ENCODE results near the gene EPN2.

The EPN2 gene

GRCh38 chr17:19294443-19294842, 57.3 kb downstream of the EPN2 start:
- DNase-seq (ENCODE audit: low read depth in 2 of 2): no peak

DNA sequence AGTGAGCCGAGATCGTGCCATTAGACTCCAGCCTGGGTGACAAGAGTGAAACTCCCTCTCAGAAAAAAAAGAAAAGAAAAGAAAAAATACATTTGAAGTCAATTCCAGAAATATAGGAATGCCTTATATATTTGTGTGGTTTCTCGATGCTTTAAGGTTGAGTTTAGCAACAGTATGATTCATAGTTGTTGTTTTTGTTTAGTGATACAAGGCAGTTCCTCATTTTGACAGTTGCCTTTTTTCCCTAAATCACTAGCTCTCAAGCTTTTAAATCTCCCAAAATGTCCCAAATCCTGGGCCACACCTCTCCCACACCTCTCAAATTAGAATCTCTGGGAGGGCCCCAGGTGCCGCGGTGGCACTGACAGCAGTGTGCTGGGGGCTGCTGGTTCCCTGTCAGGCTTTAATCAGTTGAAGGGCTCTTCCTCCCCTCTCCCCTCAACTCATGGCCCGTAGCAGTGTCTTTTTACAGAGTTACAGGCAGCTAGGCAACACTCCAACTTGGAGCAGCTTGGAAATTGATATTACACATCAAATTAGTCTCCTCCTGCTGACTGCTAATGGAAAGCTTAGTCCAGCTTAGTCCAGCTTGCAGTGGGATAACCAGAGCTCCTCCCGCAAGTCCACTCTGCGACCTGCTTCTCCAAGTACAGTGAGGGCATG, 58.4 kb downstream of the EPN2 start:
- no peak for DNase-seq (ENCODE audit: low read depth in 2 of 2)

DNA sequence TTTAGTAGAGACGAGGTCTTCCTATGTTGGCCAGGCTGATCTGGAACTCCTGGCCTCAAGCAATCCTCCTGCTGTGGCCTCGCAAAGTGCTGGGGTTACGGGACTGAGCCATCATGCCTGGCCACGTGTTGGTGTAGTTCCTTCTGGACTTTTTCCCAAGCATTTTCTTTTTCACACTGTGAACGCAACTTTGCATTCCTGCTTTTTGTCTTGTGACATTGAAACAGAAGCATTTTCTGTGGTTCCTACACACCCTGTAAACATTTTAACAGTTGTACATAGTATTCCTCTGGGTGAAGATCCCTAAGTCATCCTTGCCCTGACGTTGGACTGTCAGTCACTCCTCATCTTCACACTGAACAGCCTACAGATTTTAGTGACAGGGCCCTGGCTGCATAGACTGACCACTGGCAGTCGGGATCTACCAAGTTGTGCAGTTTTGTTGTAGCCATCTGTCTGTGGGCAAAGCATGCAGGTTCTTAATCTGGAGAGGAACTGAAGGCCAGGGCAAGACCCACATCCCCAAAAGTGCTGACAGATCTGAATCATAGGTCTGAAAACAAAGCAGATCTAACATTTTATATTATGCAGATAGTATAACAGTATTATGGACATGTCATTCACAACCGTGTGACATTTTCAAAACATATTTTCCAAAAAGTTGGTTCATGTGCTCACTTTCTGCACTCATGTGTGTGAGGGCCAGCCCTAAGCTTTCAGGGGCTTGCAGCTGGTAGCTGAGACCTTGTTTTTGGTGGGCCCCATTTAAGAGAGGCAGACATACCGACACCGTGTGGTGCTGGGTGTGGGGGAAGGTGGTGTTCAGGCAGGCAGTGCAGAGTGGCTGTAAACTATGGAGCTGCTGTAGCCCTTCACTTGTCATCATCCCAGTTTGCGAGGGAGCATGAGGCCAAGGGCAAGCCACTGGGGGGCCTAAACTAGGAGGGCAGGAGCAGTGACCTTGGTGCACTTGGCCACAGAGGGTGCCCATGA, 59.9 kb downstream of the EPN2 start:
- no peak for DNase-seq (ENCODE audit: low read depth in 2 of 2)

DNA sequence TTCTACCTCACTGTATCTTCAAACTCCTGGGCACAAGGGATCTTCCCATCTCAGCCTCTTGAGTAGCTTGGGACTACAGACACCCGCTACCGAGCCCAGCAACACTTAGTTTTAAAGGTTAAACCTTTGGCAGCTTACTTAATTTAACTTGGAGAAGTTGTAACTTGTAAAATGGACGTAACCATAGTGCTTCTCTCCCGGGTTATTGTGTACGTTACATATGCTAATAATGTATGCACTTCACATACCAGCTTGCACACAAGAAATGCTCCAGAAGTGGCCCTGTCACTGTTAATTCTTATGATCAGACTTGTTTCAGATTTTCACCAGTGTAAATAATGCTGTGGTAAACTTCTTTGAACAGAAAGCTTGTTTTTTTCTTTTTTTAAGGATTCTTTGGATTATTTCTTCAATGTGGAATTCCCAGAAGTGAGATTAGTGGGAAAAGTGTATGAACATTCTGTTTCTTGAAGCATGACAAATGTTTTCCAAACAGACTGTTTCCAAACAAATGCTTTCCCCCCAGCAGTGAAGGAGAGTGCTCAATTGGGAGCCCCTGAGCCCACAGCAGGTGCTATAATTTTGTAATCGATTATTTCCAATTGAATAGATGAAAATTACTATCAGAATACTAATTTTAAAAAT, 61.5 kb downstream of the EPN2 start:
- DNase-seq (ENCODE audit: low read depth in 2 of 2): no peak

GRCh38 chr17:19299214-19299747, 62.1 kb downstream of the EPN2 start:
- DNase-seq (ENCODE audit: low read depth in 2 of 2): no peak

- DNase-seq (ENCODE audit: low read depth in 2 of 2): no peak
Measured at GRCh38 chr17:19299866-19300265, 62.7 kb downstream of the EPN2 start.

DNA sequence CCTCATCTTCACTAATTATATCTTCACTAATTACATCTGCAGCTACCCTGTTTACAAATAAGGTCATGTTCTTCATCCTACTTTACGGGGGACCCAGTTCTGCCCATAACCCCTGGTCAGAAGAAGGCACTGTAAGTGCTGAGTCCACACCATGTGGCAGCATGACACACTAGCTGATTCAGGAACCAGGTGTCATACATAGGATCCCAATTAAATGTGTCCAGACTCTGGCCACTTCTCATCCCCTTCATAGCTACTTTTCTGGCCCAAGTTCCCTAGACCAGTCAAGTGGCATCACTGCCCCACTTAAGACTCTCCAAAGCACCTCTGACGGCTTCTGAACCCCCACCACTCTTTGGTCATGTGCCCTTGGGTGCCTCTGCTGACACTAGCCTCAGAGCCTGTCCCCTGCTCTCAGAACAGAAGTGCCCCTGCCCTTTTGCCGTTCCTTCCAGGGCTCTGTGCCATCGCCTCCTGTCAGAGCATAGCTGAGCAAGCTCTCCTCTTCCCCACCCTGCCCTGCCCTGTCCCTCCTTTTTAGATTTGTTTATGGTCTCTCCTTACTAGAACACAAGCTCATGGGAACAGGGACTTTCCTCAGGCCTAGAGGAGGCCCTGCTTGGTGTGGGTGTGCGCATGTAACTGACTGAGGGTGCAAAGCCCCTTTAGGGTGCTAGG, 64.2 kb downstream of the EPN2 start:
- DNase-seq (ENCODE audit: low read depth in 2 of 2): no peak

DNA sequence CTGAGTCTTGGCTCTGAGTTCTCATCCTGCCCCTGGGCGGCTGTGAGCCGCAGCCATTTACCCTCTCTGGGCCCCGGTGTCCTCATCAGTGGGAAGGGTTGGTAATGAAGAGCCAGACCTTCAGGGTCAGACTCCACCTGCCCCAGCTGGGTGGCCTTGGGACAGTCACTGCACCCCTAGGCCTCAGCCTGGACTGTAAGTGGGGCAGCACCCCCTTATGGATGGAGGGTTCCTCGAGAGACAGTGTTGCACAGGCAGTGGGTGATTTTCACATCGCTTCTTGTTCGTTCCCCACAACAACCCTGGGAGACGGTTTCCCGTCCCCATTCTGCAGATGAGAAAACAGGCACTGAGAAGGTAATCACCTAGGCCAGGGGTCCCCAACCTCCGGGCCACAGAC, 64.8 kb downstream of the EPN2 start:
- no peak for DNase-seq (ENCODE audit: low read depth in 2 of 2)

DNA sequence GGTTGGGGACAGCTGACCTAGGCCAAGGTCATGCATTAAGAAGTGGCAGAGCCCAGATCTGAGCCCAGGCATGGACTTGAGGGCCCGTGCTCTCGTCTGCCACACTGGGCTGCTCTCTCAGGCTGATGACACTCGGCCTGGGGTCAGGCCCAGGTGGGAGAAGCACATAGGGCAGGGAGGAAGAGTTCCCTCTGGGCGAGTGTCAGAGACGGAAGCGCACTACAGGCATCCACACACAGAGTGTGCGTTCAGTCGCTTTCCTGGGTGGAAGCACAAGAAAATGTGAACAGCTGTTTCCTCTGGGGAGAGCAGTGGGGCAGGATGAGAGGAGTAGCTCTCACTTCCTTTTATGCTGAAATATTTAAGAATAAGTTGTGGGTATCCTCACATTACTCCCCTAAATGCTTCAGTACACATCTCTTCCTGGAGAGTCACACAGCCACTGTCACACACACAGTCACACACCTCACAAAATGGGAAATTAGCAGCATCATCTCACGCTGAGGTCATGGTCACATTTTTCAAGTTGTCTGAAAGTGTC, 65.7 kb downstream of the EPN2 start:
- DNase-seq (ENCODE audit: low read depth in 2 of 2): no peak

- DNase-seq (ENCODE audit: low read depth in 2 of 2): no peak
Measured at GRCh38 chr17:19303367-19303776, 66.2 kb downstream of the EPN2 start.

GRCh38 chr17:19304209-19304608, 67.0 kb downstream of the EPN2 start:
- no peak for DNase-seq (ENCODE audit: low read depth in 2 of 2)

DNA sequence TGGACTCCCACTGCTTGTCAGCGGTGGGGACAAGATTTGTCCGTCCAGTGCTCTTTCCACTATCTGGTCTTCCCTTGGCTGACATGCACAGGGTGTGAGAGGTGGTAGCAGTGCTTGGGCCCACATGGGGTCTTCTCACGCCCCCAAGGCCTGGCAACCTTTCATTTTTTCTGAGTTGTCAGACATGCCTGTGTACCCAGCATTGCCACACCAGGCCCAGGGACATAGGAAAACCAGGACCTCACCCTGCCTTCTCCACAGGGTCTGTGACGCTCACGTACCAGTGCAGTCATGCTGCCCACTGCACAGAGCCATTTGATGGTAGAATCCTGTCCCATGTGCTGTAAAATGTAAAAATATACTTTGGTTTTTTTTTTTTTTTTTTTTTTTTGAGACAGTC, 67.6 kb downstream of the EPN2 start:
- no peak for DNase-seq (ENCODE audit: low read depth in 2 of 2)

- no peak for DNase-seq (ENCODE audit: low read depth in 2 of 2)
Measured at GRCh38 chr17:19305256-19305655, 68.1 kb downstream of the EPN2 start.

- no peak for DNase-seq (ENCODE audit: low read depth in 2 of 2)
Measured at GRCh38 chr17:19305761-19306159, 68.6 kb downstream of the EPN2 start.

- no peak for DNase-seq (ENCODE audit: low read depth in 2 of 2)
Measured at GRCh38 chr17:19306160-19307111, 69.3 kb downstream of the EPN2 start.

DNA sequence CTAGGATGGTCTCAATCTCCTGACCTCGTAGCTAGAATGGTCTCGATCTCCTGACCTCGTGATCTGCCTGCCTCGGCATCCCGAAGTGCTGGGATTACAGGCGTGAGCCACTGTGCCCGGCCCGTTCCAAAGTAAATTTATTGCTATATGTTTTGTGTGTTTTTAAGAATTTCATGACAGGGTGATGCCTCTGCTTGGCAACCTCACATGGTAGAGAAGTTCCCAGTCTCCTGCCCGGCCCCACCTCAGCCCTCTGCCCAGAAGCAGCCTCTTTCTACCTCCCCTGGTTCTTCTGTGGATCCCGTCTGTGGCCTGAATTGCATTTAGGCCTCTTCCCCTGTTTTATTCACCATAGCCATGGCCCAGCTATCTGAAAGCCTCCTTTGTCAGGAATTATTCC, 70.4 kb downstream of the EPN2 start:
- no peak for DNase-seq (ENCODE audit: low read depth in 2 of 2)

GRCh38 chr17:19308398-19308797, 71.2 kb downstream of the EPN2 start:
- no peak for DNase-seq (ENCODE audit: low read depth in 2 of 2)

DNA sequence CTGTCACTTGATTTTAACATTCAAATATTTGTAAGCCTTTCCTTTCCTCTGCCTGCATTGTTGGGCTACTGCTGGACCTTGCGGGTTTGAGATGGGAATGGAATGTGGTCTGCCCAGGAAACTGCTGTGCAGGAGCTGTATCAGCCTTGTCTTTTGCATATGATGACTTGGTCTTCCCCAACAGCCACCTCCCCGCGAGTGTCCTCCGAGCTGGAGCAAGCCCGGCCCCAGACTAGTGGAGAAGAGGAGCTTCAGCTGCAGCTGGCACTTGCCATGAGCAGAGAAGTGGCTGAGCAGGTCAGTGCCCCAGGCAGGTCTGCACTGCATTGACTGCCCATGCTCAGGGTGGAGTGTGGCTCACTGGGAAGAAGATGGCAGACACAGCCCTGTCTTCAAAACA, 72.5 kb downstream of the EPN2 start:
- no peak for DNase-seq (ENCODE audit: low read depth in 2 of 2)

GRCh38 chr17:19310151-19310550, 73.0 kb downstream of the EPN2 start:
- no peak for DNase-seq (ENCODE audit: low read depth in 2 of 2)

GRCh38 chr17:19311016-19311415, 73.8 kb downstream of the EPN2 start:
- DNase-seq (ENCODE audit: low read depth in 2 of 2): no peak

Measured in stimulated activated CD8-positive, alpha-beta memory T cell treated with anti-CD3 and anti-CD28 coated beads, Interleukin-7, amount 100 ng/mL, for 4 hours (primary cell).